ENCODE measurements around the gene LAMC3. TPM values are rescaled to one million over a fixed set of nuclear protein-coding genes. Genes with fewer than 3 reads are reported as not detected.

Gene LAMC3
- total RNA-seq, 1 donor from 2014 or later: 0.20 TPM

GRCh38 chr9:131053896-131054295 is 44.9 kb downstream of the LAMC3 start:
- no peaks in the 10 kb centered on the region for H3K79me2 ChIP-seq (ENCODE audit: insufficient read depth, low read length)
- H3K9ac ChIP-seq (ENCODE audit: low read length): no peak overlapping the region
- Mint-ChIP-seq H3K4me1 (ENCODE audit: low read depth, unreplicated experiment) (no peaks in the 10 kb centered on the region), H3K9me3 (ENCODE audit: unreplicated experiment) (peaks cover 4% of the 10 kb centered on the region), H3K4me3 (ENCODE audit: unreplicated experiment) (no peak overlapping the region), H3K36me3 (ENCODE audit: low read depth, unreplicated experiment) (no peaks in the 10 kb centered on the region), H3K27me3 (ENCODE audit: low read depth, unreplicated experiment) (peaks cover 6% of the 10 kb centered on the region), H3K27ac (ENCODE audit: unreplicated experiment) (no peak overlapping the region)
- H3K36me3 ChIP-seq (ENCODE audit: insufficient read depth, low read length): no peaks in the 10 kb centered on the region
- no peaks in the 10 kb centered on the region for H3K4me1 ChIP-seq (ENCODE audit: insufficient read depth, low read length)
- H3K9me3 ChIP-seq (ENCODE audit: insufficient read depth, low read depth, low read length): no peaks in the 10 kb centered on the region
- no peak overlapping the region for H2AFZ ChIP-seq (ENCODE audit: low read depth, low read length)
- H3K27ac ChIP-seq (ENCODE audit: low read depth, low read length): no peak overlapping the region
- H4K20me1 ChIP-seq (ENCODE audit: insufficient read depth, low read length): no peaks in the 10 kb centered on the region
- no peak overlapping the region for H3K4me2 ChIP-seq (ENCODE audit: low read length)
- peaks cover 7% of the 10 kb centered on the region for H3K27me3 ChIP-seq (ENCODE audit: insufficient read depth, low read length)
- no peak for FAIRE-seq
- TF ChIP-seq EZH2 (IDR thresholded peaks at IDR 0.05; ENCODE audit: insufficient read depth, low read length): no peak
- no peak for TF ChIP-seq CTCF (IDR thresholded peaks at IDR 0.05; ENCODE audit: insufficient read depth, low read depth, low read length)
- no peak overlapping the region for H3K4me3 ChIP-seq (ENCODE audit: insufficient read depth, low read depth, low read length)
- DNase-seq (ENCODE audit: low read depth): no peak

GRCh38 chr9:131056781-131057506 is 48.0 kb downstream of the LAMC3 start:
- Mint-ChIP-seq H3K36me3 (ENCODE audit: low read depth, unreplicated experiment) (no peaks in the 10 kb centered on the region), H3K27ac (ENCODE audit: unreplicated experiment) (no peak overlapping the region), H3K27me3 (ENCODE audit: low read depth, unreplicated experiment) (peaks cover 1% of the 10 kb centered on the region), H3K9me3 (ENCODE audit: unreplicated experiment) (no peaks in the 10 kb centered on the region), H3K4me1 (ENCODE audit: low read depth, unreplicated experiment) (no peaks in the 10 kb centered on the region), H3K4me3 (ENCODE audit: unreplicated experiment) (no peak overlapping the region)
- no peak for FAIRE-seq
- Histone ChIP-seq H3K4me3 (ENCODE audit: insufficient read depth, low read depth, low read length) (no peak overlapping the region), H3K4me2 (ENCODE audit: low read length) (no peak overlapping the region), H4K20me1 (ENCODE audit: insufficient read depth, low read length) (no peaks in the 10 kb centered on the region), H3K36me3 (ENCODE audit: insufficient read depth, low read length) (no peaks in the 10 kb centered on the region), H2AFZ (ENCODE audit: low read depth, low read length) (no peak overlapping the region), H3K9ac (ENCODE audit: low read length) (no peak overlapping the region), H3K79me2 (ENCODE audit: insufficient read depth, low read length) (no peaks in the 10 kb centered on the region), H3K27ac (ENCODE audit: low read depth, low read length) (no peak overlapping the region), H3K9me3 (ENCODE audit: insufficient read depth, low read depth, low read length) (no peaks in the 10 kb centered on the region), H3K4me1 (ENCODE audit: insufficient read depth, low read length) (no peaks in the 10 kb centered on the region), H3K27me3 (ENCODE audit: insufficient read depth, low read length) (peaks cover 5% of the 10 kb centered on the region)
- no peak for DNase-seq (ENCODE audit: low read depth)
- TF ChIP-seq CTCF (IDR thresholded peaks at IDR 0.05; ENCODE audit: insufficient read depth, low read depth, low read length): no peak
- no peak for TF ChIP-seq EZH2 (IDR thresholded peaks at IDR 0.05; ENCODE audit: insufficient read depth, low read length)

GRCh38 chr9:131060900-131061630 is 52.1 kb downstream of the LAMC3 start:
- H3K27ac ChIP-seq (ENCODE audit: low read depth, low read length): no peak overlapping the region
- H4K20me1 ChIP-seq (ENCODE audit: insufficient read depth, low read length): no peaks in the 10 kb centered on the region
- H3K36me3 Mint-ChIP-seq (ENCODE audit: low read depth, unreplicated experiment): no peaks in the 10 kb centered on the region
- H3K4me1 Mint-ChIP-seq (ENCODE audit: low read depth, unreplicated experiment): no peaks in the 10 kb centered on the region
- H3K9ac ChIP-seq (ENCODE audit: low read length): no peak overlapping the region
- peaks cover 10% of the 10 kb centered on the region for H3K27me3 Mint-ChIP-seq (ENCODE audit: low read depth, unreplicated experiment)
- DNase-seq (ENCODE audit: low read depth): no peak
- H3K9me3 Mint-ChIP-seq (ENCODE audit: unreplicated experiment): no peaks in the 10 kb centered on the region
- H3K4me1 ChIP-seq (ENCODE audit: insufficient read depth, low read length): no peaks in the 10 kb centered on the region
- H3K9me3 ChIP-seq (ENCODE audit: insufficient read depth, low read depth, low read length): no peaks in the 10 kb centered on the region
- TF ChIP-seq EZH2 (IDR thresholded peaks at IDR 0.05; ENCODE audit: insufficient read depth, low read length) (no peak), CTCF (IDR thresholded peaks at IDR 0.05; ENCODE audit: insufficient read depth, low read depth, low read length) (no peak)
- H3K27ac Mint-ChIP-seq (ENCODE audit: unreplicated experiment): no peak overlapping the region
- peaks cover 4% of the 10 kb centered on the region for H3K27me3 ChIP-seq (ENCODE audit: insufficient read depth, low read length)
- H3K4me2 ChIP-seq (ENCODE audit: low read length): no peak overlapping the region
- no peak for FAIRE-seq
- no peaks in the 10 kb centered on the region for H3K36me3 ChIP-seq (ENCODE audit: insufficient read depth, low read length)
- no peaks in the 10 kb centered on the region for H3K79me2 ChIP-seq (ENCODE audit: insufficient read depth, low read length)
- no peak overlapping the region for H2AFZ ChIP-seq (ENCODE audit: low read depth, low read length)
- no peak overlapping the region for H3K4me3 Mint-ChIP-seq (ENCODE audit: unreplicated experiment)
- no peak overlapping the region for H3K4me3 ChIP-seq (ENCODE audit: insufficient read depth, low read depth, low read length)

All from astrocyte (in vitro differentiated cells and primary cell).